NB4 (cell line): ENCODE results near the gene RSKR.

Experiments
- CTCF ChIP-seq: IDR thresholded peaks from one replicate; pipeline ENCODE4 v1.5.1; 2012; ENCODE audit warnings: low read depth, low read length
- MAX ChIP-seq: IDR thresholded peaks from 2 replicates; pipeline ENCODE4 v1.6.1; 2011; ENCODE audit warnings: low read depth, low read length
- POLR2A ChIP-seq: IDR thresholded peaks from 2 replicates; pipeline ENCODE4 v1.6.1; 2011; ENCODE audit warnings: mild to moderate bottlenecking; ENCODE audit not compliant: insufficient read length; ENCODE audit errors: extremely low read depth

GRCh38 chr17:28662527-28662829 is 48.5 kb upstream of the RSKR start:
- TF ChIP-seq CTCF (no peak), POLR2A (no peak), MAX (no peak)
